ENCODE data around the gene CRYM. TPM values are rescaled to one million over a fixed set of nuclear protein-coding genes. Genes with fewer than 3 reads are reported as not detected.
A peak's percentile ranks its signal among the peaks of the same experiment; 100 is the strongest.

Gene CRYM
- total RNA-seq, 2 donors from 2014 or later, result 14.2 to 21.0 TPM

- no peak overlapping the region for H3K4me3 ChIP-seq (ENCODE audit: low read length)
- Mint-ChIP-seq H3K36me3 (ENCODE audit: low read depth) (no peaks in the 10 kb centered on the region), H3K27ac (peak overlapping the region; percentile 48), H3K9me3 (no peaks in the 10 kb centered on the region), H3K4me3 (no peak overlapping the region), H3K27me3 (ENCODE audit: insufficient read depth) (peaks cover 81% of the 10 kb centered on the region), H3K4me1 (peaks cover 15% of the 10 kb centered on the region)
- no peaks in the 10 kb centered on the region for H3K9me3 ChIP-seq (ENCODE audit: control insufficient read depth, low read length)
- H3K9ac ChIP-seq (ENCODE audit: extremely low read depth, low read length, poor library complexity, severe bottlenecking), result no peak overlapping the region
- 12 to 20% methylated on average over 1 to 4 of the region's 4 CpGs for WGBS, 2 experiments (ENCODE audit: insufficient coverage in 1 of 2, insufficient read length in 1 of 2)
- TF ChIP-seq, protein P1, sequence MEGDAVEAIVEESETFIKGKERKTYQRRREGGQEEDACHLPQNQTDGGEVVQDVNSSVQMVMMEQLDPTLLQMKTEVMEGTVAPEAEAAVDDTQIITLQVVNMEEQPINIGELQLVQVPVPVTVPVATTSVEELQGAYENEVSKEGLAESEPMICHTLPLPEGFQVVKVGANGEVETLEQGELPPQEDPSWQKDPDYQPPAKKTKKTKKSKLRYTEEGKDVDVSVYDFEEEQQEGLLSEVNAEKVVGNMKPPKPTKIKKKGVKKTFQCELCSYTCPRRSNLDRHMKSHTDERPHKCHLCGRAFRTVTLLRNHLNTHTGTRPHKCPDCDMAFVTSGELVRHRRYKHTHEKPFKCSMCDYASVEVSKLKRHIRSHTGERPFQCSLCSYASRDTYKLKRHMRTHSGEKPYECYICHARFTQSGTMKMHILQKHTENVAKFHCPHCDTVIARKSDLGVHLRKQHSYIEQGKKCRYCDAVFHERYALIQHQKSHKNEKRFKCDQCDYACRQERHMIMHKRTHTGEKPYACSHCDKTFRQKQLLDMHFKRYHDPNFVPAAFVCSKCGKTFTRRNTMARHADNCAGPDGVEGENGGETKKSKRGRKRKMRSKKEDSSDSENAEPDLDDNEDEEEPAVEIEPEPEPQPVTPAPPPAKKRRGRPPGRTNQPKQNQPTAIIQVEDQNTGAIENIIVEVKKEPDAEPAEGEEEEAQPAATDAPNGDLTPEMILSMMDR (conservative IDR thresholded peaks at IDR 0.05), result no peak
- peaks cover 34% of the 10 kb centered on the region for H3K27me3 ChIP-seq (ENCODE audit: control insufficient read depth, insufficient read depth, low read length, poor library complexity, severe bottlenecking)
- H3K36me3 ChIP-seq (ENCODE audit: control insufficient read depth, insufficient read depth, low read length), result no peaks in the 10 kb centered on the region
- peaks cover 4% of the 10 kb centered on the region for H3K4me1 ChIP-seq (ENCODE audit: control insufficient read depth, insufficient read depth, low read length)
- DNase-seq, result no peak
- no peak overlapping the region for H3K27ac ChIP-seq (ENCODE audit: low read depth, low read length)
Observed at GRCh38 chr16:21302898-21303528, 24.9 kb upstream of the CRYM start.

- Mint-ChIP-seq H3K4me1 (peaks cover 15% of the 10 kb centered on the region), H3K9me3 (no peaks in the 10 kb centered on the region), H3K27ac (peak overlapping the region; percentile 48), H3K27me3 (ENCODE audit: insufficient read depth) (peaks cover 82% of the 10 kb centered on the region), H3K36me3 (ENCODE audit: low read depth) (no peaks in the 10 kb centered on the region), H3K4me3 (peak overlapping the region; percentile 69)
- Histone ChIP-seq H3K4me3 (ENCODE audit: low read length) (peak overlapping the region; percentile 87), H3K4me1 (ENCODE audit: control insufficient read depth, insufficient read depth, low read length) (peaks cover 4% of the 10 kb centered on the region), H3K27ac (ENCODE audit: low read depth, low read length) (no peak overlapping the region), H3K27me3 (ENCODE audit: control insufficient read depth, insufficient read depth, low read length, poor library complexity, severe bottlenecking) (peaks cover 40% of the 10 kb centered on the region), H3K9me3 (ENCODE audit: control insufficient read depth, low read length) (no peaks in the 10 kb centered on the region), H3K9ac (ENCODE audit: extremely low read depth, low read length, poor library complexity, severe bottlenecking) (no peak overlapping the region), H3K36me3 (ENCODE audit: control insufficient read depth, insufficient read depth, low read length) (no peaks in the 10 kb centered on the region)
- peak; percentile 76 for DNase-seq
- WGBS, 2 experiments (ENCODE audit: insufficient coverage in 1 of 2, insufficient read length in 1 of 2), result 0% methylated on average over 1 to 3 of the region's 3 CpGs
- TF ChIP-seq, protein P1 (conservative IDR thresholded peaks at IDR 0.05), result no peak
Observed at GRCh38 chr16:21302454-21302853, 24.4 kb upstream of the CRYM start.

GRCh38 chr16:21301895-21302291 is 23.8 kb upstream of the CRYM start:
- peaks cover 40% of the 10 kb centered on the region for H3K27me3 ChIP-seq (ENCODE audit: control insufficient read depth, insufficient read depth, low read length, poor library complexity, severe bottlenecking)
- no peak overlapping the region for H3K9ac ChIP-seq (ENCODE audit: extremely low read depth, low read length, poor library complexity, severe bottlenecking)
- Mint-ChIP-seq H3K27ac (no peak overlapping the region), H3K4me1 (peaks cover 15% of the 10 kb centered on the region), H3K4me3 (peak overlapping the region; percentile 69), H3K27me3 (ENCODE audit: insufficient read depth) (peaks cover 82% of the 10 kb centered on the region), H3K36me3 (ENCODE audit: low read depth) (no peaks in the 10 kb centered on the region), H3K9me3 (no peaks in the 10 kb centered on the region)
- no peak for DNase-seq
- 0 to 3% methylated on average over 2 to 17 of the region's 17 CpGs for WGBS, 2 experiments (ENCODE audit: insufficient coverage in 1 of 2, insufficient read length in 1 of 2)
- peak overlapping the region; percentile 87 for H3K4me3 ChIP-seq (ENCODE audit: low read length)
- no peaks in the 10 kb centered on the region for H3K9me3 ChIP-seq (ENCODE audit: control insufficient read depth, low read length)
- H3K36me3 ChIP-seq (ENCODE audit: control insufficient read depth, insufficient read depth, low read length), result no peaks in the 10 kb centered on the region
- H3K4me1 ChIP-seq (ENCODE audit: control insufficient read depth, insufficient read depth, low read length), result peaks cover 4% of the 10 kb centered on the region
- H3K27ac ChIP-seq (ENCODE audit: low read depth, low read length), result no peak overlapping the region
- TF ChIP-seq, protein P1 (conservative IDR thresholded peaks at IDR 0.05), result no peak
